ENCODE results near the gene NEUROG1.

DNA sequence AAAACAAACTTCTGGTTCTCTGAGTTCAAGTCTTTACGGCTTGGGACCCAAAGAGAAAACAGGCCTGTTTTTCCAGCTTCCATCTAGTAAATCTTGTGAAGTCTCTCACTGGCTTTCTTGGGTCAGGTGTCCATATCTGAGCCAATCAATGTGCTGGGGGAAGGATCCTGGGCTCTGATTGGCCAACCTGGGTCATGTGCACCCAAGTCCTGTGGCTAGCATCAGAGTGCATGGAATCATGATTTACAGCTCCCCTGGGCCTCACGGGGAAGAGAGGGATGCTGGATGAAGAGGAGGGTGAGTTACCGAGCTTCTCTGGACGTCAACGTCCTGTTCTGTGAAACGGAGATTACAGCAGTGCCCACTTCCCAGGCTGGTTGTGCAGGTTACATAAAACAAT, 23.6 kb upstream of the NEUROG1 start:
- TF ChIP-seq, protein P1, sequence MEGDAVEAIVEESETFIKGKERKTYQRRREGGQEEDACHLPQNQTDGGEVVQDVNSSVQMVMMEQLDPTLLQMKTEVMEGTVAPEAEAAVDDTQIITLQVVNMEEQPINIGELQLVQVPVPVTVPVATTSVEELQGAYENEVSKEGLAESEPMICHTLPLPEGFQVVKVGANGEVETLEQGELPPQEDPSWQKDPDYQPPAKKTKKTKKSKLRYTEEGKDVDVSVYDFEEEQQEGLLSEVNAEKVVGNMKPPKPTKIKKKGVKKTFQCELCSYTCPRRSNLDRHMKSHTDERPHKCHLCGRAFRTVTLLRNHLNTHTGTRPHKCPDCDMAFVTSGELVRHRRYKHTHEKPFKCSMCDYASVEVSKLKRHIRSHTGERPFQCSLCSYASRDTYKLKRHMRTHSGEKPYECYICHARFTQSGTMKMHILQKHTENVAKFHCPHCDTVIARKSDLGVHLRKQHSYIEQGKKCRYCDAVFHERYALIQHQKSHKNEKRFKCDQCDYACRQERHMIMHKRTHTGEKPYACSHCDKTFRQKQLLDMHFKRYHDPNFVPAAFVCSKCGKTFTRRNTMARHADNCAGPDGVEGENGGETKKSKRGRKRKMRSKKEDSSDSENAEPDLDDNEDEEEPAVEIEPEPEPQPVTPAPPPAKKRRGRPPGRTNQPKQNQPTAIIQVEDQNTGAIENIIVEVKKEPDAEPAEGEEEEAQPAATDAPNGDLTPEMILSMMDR (IDR thresholded peaks at IDR 0.05; ENCODE audit: low read length): no peak
- no peak for TF ChIP-seq EZH2 (IDR thresholded peaks at IDR 0.05; ENCODE audit: borderline replicate concordance, low read length)
